Neuronal stem cell (in vitro differentiated cells): Measurements from ENCODE around the gene NCEH1.

Experiments used
- DNase-seq: peaks from one replicate; pipeline ENCODE4 v3.0.0-alpha.2; 2013; ENCODE audit warnings: low spot score
- H2AFZ ChIP-seq: one replicate; pipeline ENCODE4 v1.6.1; 2013; ENCODE audit warnings: mild to moderate bottlenecking, low read length, inconsistent platforms
- H2AK5ac ChIP-seq: 2 replicates; pipeline ENCODE4 v1.6.1; 2013; ENCODE audit warnings: low read depth, mild to moderate bottlenecking, inconsistent platforms, low read length, moderate library complexity, mixed read lengths
- H2BK120ac ChIP-seq: 2 replicates; pipeline ENCODE4 v1.6.1; 2013; ENCODE audit warnings: low read depth, mild to moderate bottlenecking, inconsistent platforms, low read length, moderate library complexity, mixed read lengths
- H2BK12ac ChIP-seq: one replicate; pipeline ENCODE4 v1.6.1; 2013; ENCODE audit warnings: low read length, inconsistent platforms
- H2BK15ac ChIP-seq: 2 replicates; pipeline ENCODE4 v1.6.1; 2013; ENCODE audit warnings: mild to moderate bottlenecking, low read length, inconsistent platforms, mixed read lengths
- H2BK5ac ChIP-seq: one replicate; pipeline ENCODE4 v1.6.1; 2013; ENCODE audit warnings: inconsistent platforms, mild to moderate bottlenecking, low read length, moderate library complexity
- H3K14ac ChIP-seq: one replicate; pipeline ENCODE4 v1.6.1; 2013; ENCODE audit warnings: low read length, inconsistent platforms
- H3K18ac ChIP-seq: 2 replicates; pipeline ENCODE4 v1.6.1; 2013; ENCODE audit warnings: low read length, inconsistent platforms
- H3K23ac ChIP-seq: 2 replicates; pipeline ENCODE4 v1.6.1; 2013; ENCODE audit warnings: low read depth, mild to moderate bottlenecking, mixed read lengths, low read length, inconsistent platforms; ENCODE audit not compliant: poor library complexity
- H3K27ac ChIP-seq: replicated peaks from 3 replicates; pipeline ENCODE4 v1.5.1; 2013; ENCODE audit warnings: low read length, inconsistent platforms
- H3K27me3 ChIP-seq, 3 experiments: 2 replicates each; pipeline ENCODE4 v1.6.1; 2013; ENCODE audit warnings: low read length in 3 of 3, mild to moderate bottlenecking in 2 of 3, inconsistent platforms in 1 of 3, low read depth in 1 of 3, mixed read lengths in 1 of 3, moderate library complexity in 1 of 3; ENCODE audit not compliant: control insufficient read depth in 3 of 3, insufficient read depth in 3 of 3
- H3K36me3 ChIP-seq, 2 donors: replicated peaks in 1 of 2; 2 replicates each; pipeline ENCODE4 v1.6.1; 2013; ENCODE audit warnings: low read length in 2 of 2; ENCODE audit not compliant: control insufficient read depth in 2 of 2, insufficient read depth in 2 of 2
- H3K4ac ChIP-seq: 2 replicates; pipeline ENCODE4 v1.6.1; 2013; ENCODE audit warnings: inconsistent platforms, mild to moderate bottlenecking, low read length, moderate library complexity
- H3K4me1 ChIP-seq, 2 donors: 1 replicate in 1 of 2; 2 replicates in 1 of 2; pipeline ENCODE4 v1.6.1; 2013; ENCODE audit warnings: low read length in 2 of 2, low read depth in 1 of 2; ENCODE audit not compliant: control insufficient read depth in 2 of 2, insufficient read depth in 1 of 2
- H3K4me2 ChIP-seq: one replicate; pipeline ENCODE4 v1.6.1; 2013; ENCODE audit warnings: mild to moderate bottlenecking, low read length, inconsistent platforms; ENCODE audit not compliant: insufficient read depth, poor library complexity, severe bottlenecking
- H3K4me3 ChIP-seq, 2 donors: 2 replicates each; pipeline ENCODE4 v1.5.1; 2013; ENCODE audit warnings: low read length in 2 of 2, mild to moderate bottlenecking in 2 of 2, inconsistent platforms in 1 of 2, moderate library complexity in 1 of 2
- H3K79me1 ChIP-seq: one replicate; pipeline ENCODE4 v1.6.1; 2013; ENCODE audit warnings: low read depth, mild to moderate bottlenecking, inconsistent platforms, low read length, moderate library complexity
- H3K9ac ChIP-seq: one replicate; pipeline ENCODE4 v1.6.1; 2013; ENCODE audit warnings: mild to moderate bottlenecking, low read depth, low read length, inconsistent platforms; ENCODE audit not compliant: poor library complexity
- H3K9me3 ChIP-seq, 2 donors: replicated peaks in 1 of 2; 2 replicates each; pipeline versions ENCODE3 to v1.6.1; 2013; ENCODE audit warnings: low read length in 2 of 2, mild to moderate bottlenecking in 2 of 2, inconsistent platforms in 1 of 2, low read depth in 1 of 2, mixed read lengths in 1 of 2, moderate library complexity in 1 of 2; ENCODE audit not compliant: control insufficient read depth in 2 of 2, insufficient read depth in 1 of 2
- H4K8ac ChIP-seq: one replicate; pipeline ENCODE4 v1.6.1; 2013; ENCODE audit warnings: low read depth, mild to moderate bottlenecking, inconsistent platforms, low read length, moderate library complexity
- H4K91ac ChIP-seq: one replicate; pipeline ENCODE4 v1.6.1; 2013; ENCODE audit warnings: low read length, low read depth, mild to moderate bottlenecking, inconsistent platforms; ENCODE audit not compliant: poor library complexity
- WGBS, 2 donors: extraction: QIAGEN DNeasy Blood & Tissue Kit; methylation state at CpG; one replicate each; pipeline ENCODE4 v1.1.7; 2013; ENCODE audit warnings: missing lambda C conversion rate in 2 of 2, mixed read lengths in 1 of 2; ENCODE audit not compliant: insufficient read length in 2 of 2, insufficient replicate concordance in 1 of 2; ENCODE audit errors: extremely low coverage in 2 of 2; 5-methylcytosine and 5-hydroxymethylcytosine counted together

Gene NCEH1

DNA sequence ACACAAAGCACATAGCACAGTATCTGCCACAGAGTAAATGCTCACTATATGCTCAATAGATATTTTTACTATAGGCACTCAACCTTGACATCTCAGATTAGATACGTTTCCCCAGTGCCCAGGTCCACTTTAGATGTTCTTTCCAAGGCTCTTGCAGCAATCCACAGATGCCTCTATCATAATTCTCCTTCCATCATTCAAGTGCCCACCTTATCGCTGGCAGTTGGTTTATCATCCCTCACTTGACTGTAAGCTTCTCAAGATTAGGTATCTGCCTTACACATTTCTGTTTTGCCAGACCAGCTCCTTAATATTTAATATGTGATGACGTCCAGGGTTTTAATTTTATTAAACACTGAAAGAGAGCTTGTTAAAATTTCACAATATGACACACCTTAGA lies 8.6 kb downstream of the NCEH1 start:
- H3K9ac ChIP-seq: no peak overlapping the region
- H4K91ac ChIP-seq: no peak overlapping the region
- H3K9me3 ChIP-seq: no peaks in the 10 kb centered on the region
- H2BK12ac ChIP-seq: no peak overlapping the region
- no peak overlapping the region for H4K8ac ChIP-seq
- H2BK120ac ChIP-seq: no peak overlapping the region
- H3K23ac ChIP-seq: no peak overlapping the region
- no peak overlapping the region for H2BK15ac ChIP-seq
- H3K27ac ChIP-seq: no peak overlapping the region
- H3K4me3 ChIP-seq: no peak overlapping the region
- no peaks in the 10 kb centered on the region for H3K36me3 ChIP-seq
- no peak overlapping the region for H2BK5ac ChIP-seq
- no peaks in the 10 kb centered on the region for H3K27me3 ChIP-seq
- no peak overlapping the region for H3K18ac ChIP-seq
- peaks cover 2 to 4% of the 10 kb centered on the region in 2 donors for H3K4me1 ChIP-seq
- no peak overlapping the region for H3K14ac ChIP-seq
- no peak for DNase-seq
- WGBS, 2 donors: no CpG with 5 or more reads among the region's 3 CpGs
- no peak overlapping the region for H3K4ac ChIP-seq
- peaks cover 2% of the 10 kb centered on the region for H3K79me1 ChIP-seq
- H2AFZ ChIP-seq: no peak overlapping the region
- no peak overlapping the region for H3K4me2 ChIP-seq
- H2AK5ac ChIP-seq: no peak overlapping the region

DNA sequence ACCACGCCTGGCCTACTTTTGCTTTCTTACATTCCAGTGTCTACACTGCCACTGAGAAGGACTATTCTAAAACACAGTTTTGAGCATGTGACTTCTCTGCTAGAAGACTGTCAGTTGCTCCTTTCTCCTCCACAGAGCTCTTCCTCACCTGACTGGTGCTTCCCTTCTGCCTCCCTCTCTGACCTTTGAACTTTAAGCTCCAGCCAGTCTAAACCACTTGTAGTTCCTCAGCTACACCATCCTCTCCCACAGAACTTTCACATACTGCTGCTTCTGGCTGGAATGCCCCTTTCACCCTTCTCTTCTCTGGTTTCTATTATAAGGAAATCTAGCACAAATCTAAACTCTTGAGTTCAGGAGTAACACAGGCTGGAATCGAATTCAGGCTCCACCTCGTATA lies 9.1 kb downstream of the NCEH1 start:
- no peak for DNase-seq

DNA sequence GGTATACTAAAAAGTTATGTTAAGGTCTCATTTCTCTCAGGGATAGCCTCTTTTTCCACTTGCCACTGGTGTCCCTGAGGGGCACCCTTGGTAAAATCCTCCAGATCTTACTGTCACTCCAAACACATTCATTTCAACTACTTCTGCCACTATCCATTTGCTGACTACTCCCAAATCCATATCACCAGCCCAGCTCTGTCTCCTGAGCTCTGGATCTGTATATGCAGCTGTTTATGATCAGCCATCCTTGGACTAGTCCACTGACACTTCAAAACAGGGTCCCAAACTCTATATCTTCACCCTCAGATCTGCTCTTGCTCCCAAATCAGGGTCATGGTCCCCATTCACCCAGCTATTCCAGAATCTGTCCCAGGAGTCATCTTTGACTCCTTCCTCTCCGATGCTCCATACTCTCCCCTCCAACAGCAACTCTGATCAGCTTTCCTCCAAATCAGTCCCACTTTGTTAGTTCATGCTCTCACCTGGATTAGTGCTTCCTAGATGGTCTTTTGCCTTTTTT lies 9.9 kb downstream of the NCEH1 start:
- no peak overlapping the region for H3K4me2 ChIP-seq
- no peak overlapping the region for H2BK15ac ChIP-seq
- H4K8ac ChIP-seq: no peak overlapping the region
- H3K14ac ChIP-seq: no peak overlapping the region
- no peak overlapping the region for H3K27ac ChIP-seq
- no peak overlapping the region for H3K4me3 ChIP-seq
- peaks cover 0 to 1% (median 0%) of the 10 kb centered on the region in 3 experiments for H3K27me3 ChIP-seq
- DNase-seq: no peak
- peaks cover 2% of the 10 kb centered on the region for H3K79me1 ChIP-seq
- no peak overlapping the region for H3K18ac ChIP-seq
- no peaks in the 10 kb centered on the region for H3K9me3 ChIP-seq
- no peak overlapping the region for H2AFZ ChIP-seq
- H4K91ac ChIP-seq: no peak overlapping the region
- no peak overlapping the region for H3K9ac ChIP-seq
- no peaks in the 10 kb centered on the region for H3K36me3 ChIP-seq
- no CpG with 5 or more reads among the region's 1 CpG for WGBS, 2 donors
- H3K23ac ChIP-seq: no peak overlapping the region
- H2BK12ac ChIP-seq: no peak overlapping the region
- no peak overlapping the region for H3K4ac ChIP-seq
- H3K4me1 ChIP-seq: peaks cover 2 to 5% of the 10 kb centered on the region in 2 donors
- no peak overlapping the region for H2BK120ac ChIP-seq
- H2BK5ac ChIP-seq: no peak overlapping the region
- no peak overlapping the region for H2AK5ac ChIP-seq

More for the DNA sequence above, 9.1 kb downstream of the NCEH1 start:
- Histone ChIP-seq H3K79me1 (peaks cover 2% of the 10 kb centered on the region), H3K14ac (no peak overlapping the region), H3K27ac (no peak overlapping the region), H3K4me1 (peaks cover 2 to 5% of the 10 kb centered on the region in 2 donors), H3K18ac (no peak overlapping the region), H3K9ac (no peak overlapping the region), H3K9me3 (no peaks in the 10 kb centered on the region), H4K91ac (no peak overlapping the region), H2AK5ac (no peak overlapping the region), H2BK5ac (no peak overlapping the region), H2BK15ac (no peak overlapping the region), H3K36me3 (no peaks in the 10 kb centered on the region), H3K4me2 (no peak overlapping the region), H2BK120ac (no peak overlapping the region), H3K23ac (no peak overlapping the region), H3K4ac (no peak overlapping the region), H2AFZ (no peak overlapping the region), H4K8ac (no peak overlapping the region), H2BK12ac (no peak overlapping the region), H3K27me3 (peaks cover 0 to 1% (median 0%) of the 10 kb centered on the region in 3 experiments), H3K4me3 (no peak overlapping the region)
- WGBS, 2 donors: no CpG with 5 or more reads among the region's 3 CpGs

DNA sequence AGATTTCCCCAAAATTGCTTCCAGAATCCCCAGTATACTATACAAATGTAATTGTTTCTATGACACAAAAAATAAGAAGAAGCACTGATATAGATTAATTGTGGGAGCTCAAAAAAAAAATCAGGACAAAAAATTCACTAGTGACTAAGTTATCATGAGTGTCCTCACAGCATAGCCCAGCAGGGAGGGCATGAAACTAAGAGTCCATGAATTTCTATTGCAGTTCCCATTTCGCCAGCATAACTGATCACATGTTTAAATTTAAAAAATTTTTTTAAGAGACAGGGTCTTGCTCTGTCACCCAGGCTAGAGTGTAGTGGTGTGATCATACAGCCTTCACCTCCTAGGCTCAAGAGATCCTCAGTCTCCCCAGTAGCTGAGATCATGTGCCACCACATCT lies 10.6 kb downstream of the NCEH1 start:
- Histone ChIP-seq H3K18ac (no peak overlapping the region), H3K23ac (no peak overlapping the region), H4K91ac (no peak overlapping the region), H3K36me3 (no peaks in the 10 kb centered on the region), H3K27me3 (peaks cover 0 to 1% (median 0%) of the 10 kb centered on the region in 3 experiments), H3K4ac (no peak overlapping the region), H3K79me1 (peaks cover 2% of the 10 kb centered on the region), H3K4me3 (no peak overlapping the region), H2AFZ (no peak overlapping the region), H3K14ac (no peak overlapping the region), H3K27ac (no peak overlapping the region), H3K9me3 (no peaks in the 10 kb centered on the region), H2BK12ac (no peak overlapping the region), H2AK5ac (no peak overlapping the region), H2BK120ac (no peak overlapping the region), H4K8ac (no peak overlapping the region), H3K4me2 (no peak overlapping the region), H3K4me1 (peaks cover 2 to 5% of the 10 kb centered on the region in 2 donors), H3K9ac (no peak overlapping the region), H2BK5ac (no peak overlapping the region), H2BK15ac (no peak overlapping the region)
- no CpG with 5 or more reads among the region's 1 CpG for WGBS, 2 donors
- DNase-seq: no peak
